Brain microvascular endothelial cell (primary cell): ENCODE data around the gene KCTD13.
A peak's percentile ranks its signal among the peaks of the same experiment; 100 is the strongest.

Experiments used
- DNase-seq: peaks from one replicate; pipeline ENCODE4 v3.0.0-alpha.2; 2020
- H3K27ac ChIP-seq: fragments of 250-450 bp; sonication (Bioruptor Pico); 2 replicates; pipeline ENCODE4 v1.5.1; 2020; ENCODE audit warnings: mild to moderate bottlenecking, moderate library complexity
- H3K27me3 ChIP-seq: fragments of 250-450 bp; sonication (Bioruptor Pico); replicated peaks from 2 replicates; pipeline ENCODE4 v1.5.1; 2020; ENCODE audit warnings: mild to moderate bottlenecking
- H3K36me3 ChIP-seq: fragments of 250-450 bp; sonication (Bioruptor Pico); replicated peaks from 2 replicates; pipeline ENCODE4 v1.5.1; 2020; ENCODE audit warnings: mild to moderate bottlenecking
- H3K4me3 ChIP-seq: 2 replicates; pipeline ENCODE4 v1.5.1; 2011; ENCODE audit warnings: low read depth, mild to moderate bottlenecking, control low read depth, low read length, moderate library complexity
- CTCF ChIP-seq: IDR thresholded peaks from 2 replicates; pipeline ENCODE4 v1.5.1; 2011; ENCODE audit warnings: low read depth, mild to moderate bottlenecking, moderate library complexity, low read length, control low read depth, inconsistent platforms; ENCODE audit errors: missing control alignments
- in situ Hi-C: cut with HindIII; loops from 2 replicates; pipeline ENCODE4 v1.10.0; 2017; ENCODE audit warnings: low sequenced_read_pairs, low pct_ligation_motif_present

Gene KCTD13

GRCh38 chr16:29972500-29972899, 46.5 kb upstream of the KCTD13 start:
- no peak overlapping the region for H3K27ac ChIP-seq
- H3K4me3 ChIP-seq, result no peak overlapping the region
- H3K27me3 ChIP-seq, result no peaks in the 10 kb centered on the region
- in situ Hi-C loops, result no loop called here
- peaks cover 23% of the 10 kb centered on the region for H3K36me3 ChIP-seq
- TF ChIP-seq CTCF, result no peak
- DNase-seq, result no peak

GRCh38 chr16:29971304-29971703, 45.3 kb upstream of the KCTD13 start:
- in situ Hi-C loops, result no loop called here
- no peaks in the 10 kb centered on the region for H3K27me3 ChIP-seq
- H3K27ac ChIP-seq, result no peak overlapping the region
- H3K4me3 ChIP-seq, result no peak overlapping the region
- DNase-seq, result no peak
- no peak for TF ChIP-seq CTCF
- H3K36me3 ChIP-seq, result peaks cover 23% of the 10 kb centered on the region

GRCh38 chr16:29968205-29968604, 42.2 kb upstream of the KCTD13 start:
- Histone ChIP-seq H3K27me3 (no peaks in the 10 kb centered on the region), H3K4me3 (no peak overlapping the region), H3K27ac (no peak overlapping the region), H3K36me3 (peaks cover 23% of the 10 kb centered on the region)
- in situ Hi-C loops, result no loop called here
- no peak for DNase-seq
- TF ChIP-seq CTCF, result no peak

GRCh38 chr16:29963021-29963743, 37.2 kb upstream of the KCTD13 start:
- in situ Hi-C loops, result no loop called here
- no peaks in the 10 kb centered on the region for H3K27me3 ChIP-seq
- peak overlapping the region; percentile 77 for H3K27ac ChIP-seq
- no peak for TF ChIP-seq CTCF
- DNase-seq, result no peak
- peak overlapping the region; percentile 75 for H3K4me3 ChIP-seq
- peaks cover 4% of the 10 kb centered on the region for H3K36me3 ChIP-seq

- H3K27me3 ChIP-seq, result no peaks in the 10 kb centered on the region
- in situ Hi-C loops, result no loop called here
- H3K36me3 ChIP-seq, result no peaks in the 10 kb centered on the region
- H3K4me3 ChIP-seq, result peak overlapping the region; percentile 75
- DNase-seq, result no peak
- no peak for TF ChIP-seq CTCF
- peak overlapping the region; percentile 77 for H3K27ac ChIP-seq
Measured at GRCh38 chr16:29962344-29962994, 36.4 kb upstream of the KCTD13 start.
